Upper lobe of right lung (tissue), 1 donor: ENCODE data around the gene FILIP1L. TPM values are rescaled to one million over a fixed set of nuclear protein-coding genes. Genes with fewer than 3 reads are reported as not detected.
"Not testable (repeated sequence)": the region's sequence is repeated elsewhere in the genome, so short reads cannot be mapped to it uniquely, and the experiment has no call there.

Experiments used
- ATAC-seq: fragments of 200-7000 bp; cut with Tn5 transposase; one replicate; pipeline ENCODE4 v1.9.1; 2020; ENCODE audit warnings: mild to moderate bottlenecking, moderate library complexity
- DNase-seq: peaks from one replicate; pipeline ENCODE4 v3.0.0-alpha.2; 2020
- H3K27ac ChIP-seq: fragments of 200-600 bp; one replicate; pipeline ENCODE4 v1.8.0; 2022
- H3K27me3 ChIP-seq: fragments of 200-600 bp; one replicate; pipeline ENCODE4 v1.8.0; 2022; ENCODE audit warnings: mild to moderate bottlenecking
- H3K36me3 ChIP-seq: fragments of 200-600 bp; one replicate; pipeline ENCODE4 v1.8.0; 2022
- H3K4me1 ChIP-seq: fragments of 200-600 bp; one replicate; pipeline ENCODE4 v1.8.0; 2022
- H3K4me3 ChIP-seq: fragments of 200-600 bp; one replicate; pipeline ENCODE4 v1.8.0; 2022; ENCODE audit warnings: mild to moderate bottlenecking
- H3K9me3 ChIP-seq: fragments of 200-600 bp; one replicate; pipeline ENCODE4 v1.8.0; 2022
- CTCF ChIP-seq: fragments of 200-600 bp; IDR thresholded peaks from one replicate; pipeline ENCODE4 v1.8.0; 2022; ENCODE audit warnings: antibody characterized with exemption
- intact Hi-C: fragments of 100-400 bp; cut with DNase I; formaldehyde crosslinking; loops from one replicate; pipeline ENCODE4 v1.11.0; 2022
- total RNA-seq: library from RNA; stranded (reverse); fragmentation: NEBNext Ultra II Directional; extraction: Animal tissue kit (Norgen Biotek cat#: 25700); gene quantifications from one replicate; pipeline ENCODE4 v1.2.1, GENCODE V29; 2021
- donor health status: DM: no; HTN: yes; CAD: no; lungs with severe emphysema.

Gene FILIP1L
- total RNA-seq, 1 donor from 2014 or later = 43.2 TPM

GRCh38 chr3:99845999-99846398 lies 268.3 kb downstream of the FILIP1L start:
- no peak for TF ChIP-seq CTCF
- no peak overlapping the region for H3K4me3 ChIP-seq
- no peak for DNase-seq
- H3K27me3 ChIP-seq = no peaks in the 10 kb centered on the region
- H3K36me3 ChIP-seq = no peaks in the 10 kb centered on the region
- H3K27ac ChIP-seq = peak overlapping the region; percentile 24
- ATAC-seq = no peak
- intact Hi-C loops = loop anchor here (10.0 kb wide), 1 partner anchor 409 kb away; no protein-coding TSS in a partner anchor
- no peaks in the 10 kb centered on the region for H3K9me3 ChIP-seq
- H3K4me1 ChIP-seq = peaks cover 27% of the 10 kb centered on the region

GRCh38 chr3:99845331-99845730 lies 269.0 kb downstream of the FILIP1L start:
- no peak overlapping the region for H3K4me3 ChIP-seq
- DNase-seq (no peak), ATAC-seq (peak; percentile 43)
- no peaks in the 10 kb centered on the region for H3K9me3 ChIP-seq
- intact Hi-C loops = loop anchor here (10.0 kb wide), 1 partner anchor 409 kb away; no protein-coding TSS in a partner anchor
- peak overlapping the region; percentile 1 for H3K27ac ChIP-seq
- H3K27me3 ChIP-seq = no peaks in the 10 kb centered on the region
- no peaks in the 10 kb centered on the region for H3K36me3 ChIP-seq
- H3K4me1 ChIP-seq = peaks cover 27% of the 10 kb centered on the region
- TF ChIP-seq CTCF = no peak

- ATAC-seq = peak; percentile 40
- intact Hi-C loops = loop anchor here (10.0 kb wide), 1 partner anchor 411 kb away; no protein-coding TSS in a partner anchor
- Histone ChIP-seq H3K9me3 (no peaks in the 10 kb centered on the region), H3K36me3 (no peaks in the 10 kb centered on the region), H3K27ac (peak overlapping the region; percentile 49), H3K4me3 (no peak overlapping the region), H3K4me1 (peaks cover 27% of the 10 kb centered on the region), H3K27me3 (no peaks in the 10 kb centered on the region)
- TF ChIP-seq CTCF = no peak
- DNase-seq = no peak
These were observed 270.6 kb downstream of the FILIP1L start for GRCh38 chr3:99843590-99844258.

- Histone ChIP-seq H3K4me3 (no peak overlapping the region), H3K4me1 (peaks cover 27% of the 10 kb centered on the region), H3K36me3 (no peaks in the 10 kb centered on the region), H3K27me3 (no peaks in the 10 kb centered on the region), H3K27ac (no peak overlapping the region), H3K9me3 (no peaks in the 10 kb centered on the region)
- peak; percentile 84 for ATAC-seq
- TF ChIP-seq CTCF = peak; percentile 76
- intact Hi-C loops = loop anchor here (10.0 kb wide), 1 partner anchor 412 kb away; no protein-coding TSS in a partner anchor
- no peak for DNase-seq
These were observed 271.3 kb downstream of the FILIP1L start for GRCh38 chr3:99842826-99843589.

- not testable (repeated sequence) for H3K27me3 ChIP-seq, H3K27ac ChIP-seq, H3K4me3 ChIP-seq, DNase-seq, H3K36me3 ChIP-seq, ATAC-seq, H3K9me3 ChIP-seq
- intact Hi-C loops = loop anchor here (10.0 kb wide), 1 partner anchor 413 kb away; no protein-coding TSS in a partner anchor
- peaks cover 27% of the 10 kb centered on the region for H3K4me1 ChIP-seq
These were observed 272.4 kb downstream of the FILIP1L start for GRCh38 chr3:99841949-99842348.

GRCh38 chr3:99839613-99840012 lies 274.7 kb downstream of the FILIP1L start:
- no peak overlapping the region for H3K27ac ChIP-seq
- no peaks in the 10 kb centered on the region for H3K36me3 ChIP-seq
- no peak for TF ChIP-seq CTCF
- no peak overlapping the region for H3K4me3 ChIP-seq
- DNase-seq (no peak), ATAC-seq (no peak)
- no peaks in the 10 kb centered on the region for H3K27me3 ChIP-seq
- intact Hi-C loops = loop anchor here (10.0 kb wide), 1 partner anchor 415 kb away; no protein-coding TSS in a partner anchor
- H3K9me3 ChIP-seq = no peaks in the 10 kb centered on the region
- H3K4me1 ChIP-seq = peaks cover 8% of the 10 kb centered on the region
